GM12875 (cell line): Measurements from ENCODE around the gene PLIN3.
"Not testable (repeated sequence)": the region's sequence is repeated elsewhere in the genome, so short reads cannot be mapped to it uniquely, and the experiment has no call there.

Source experiments
- H3K4me3 ChIP-seq: one replicate; pipeline ENCODE4 v1.5.1; 2011; ENCODE audit warnings: low read depth, low read length, control low read depth
- TF ChIP-seq, protein P1 (sequence below): IDR thresholded peaks from 2 replicates; pipeline ENCODE4 v1.5.1; 2011; ENCODE audit warnings: low read depth, mild to moderate bottlenecking, control low read depth, inconsistent platforms, low read length, moderate library complexity, borderline replicate concordance; ENCODE audit not compliant: insufficient read depth

The PLIN3 gene

DNA sequence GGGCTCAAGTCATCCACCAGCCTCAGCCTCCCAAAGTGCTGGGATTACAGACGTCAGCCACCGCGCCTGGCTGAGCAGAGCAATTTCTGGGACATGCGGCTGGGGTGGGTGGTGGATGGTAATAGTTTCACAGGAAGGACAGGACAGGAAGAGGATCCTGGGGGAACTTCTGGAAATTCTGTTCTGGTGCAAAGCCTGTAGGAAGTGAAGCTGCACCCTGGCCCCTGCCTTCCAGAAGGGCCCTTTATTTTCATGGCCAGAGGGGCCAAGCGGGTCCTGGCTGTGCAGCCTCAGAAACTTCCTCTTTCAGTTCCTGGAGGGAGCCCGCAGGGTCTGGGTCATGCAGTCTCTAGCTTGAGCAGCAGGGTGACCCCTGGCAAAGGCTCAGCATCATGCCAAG, 60.3 kb downstream of the PLIN3 start:
- TF ChIP-seq, protein P1, sequence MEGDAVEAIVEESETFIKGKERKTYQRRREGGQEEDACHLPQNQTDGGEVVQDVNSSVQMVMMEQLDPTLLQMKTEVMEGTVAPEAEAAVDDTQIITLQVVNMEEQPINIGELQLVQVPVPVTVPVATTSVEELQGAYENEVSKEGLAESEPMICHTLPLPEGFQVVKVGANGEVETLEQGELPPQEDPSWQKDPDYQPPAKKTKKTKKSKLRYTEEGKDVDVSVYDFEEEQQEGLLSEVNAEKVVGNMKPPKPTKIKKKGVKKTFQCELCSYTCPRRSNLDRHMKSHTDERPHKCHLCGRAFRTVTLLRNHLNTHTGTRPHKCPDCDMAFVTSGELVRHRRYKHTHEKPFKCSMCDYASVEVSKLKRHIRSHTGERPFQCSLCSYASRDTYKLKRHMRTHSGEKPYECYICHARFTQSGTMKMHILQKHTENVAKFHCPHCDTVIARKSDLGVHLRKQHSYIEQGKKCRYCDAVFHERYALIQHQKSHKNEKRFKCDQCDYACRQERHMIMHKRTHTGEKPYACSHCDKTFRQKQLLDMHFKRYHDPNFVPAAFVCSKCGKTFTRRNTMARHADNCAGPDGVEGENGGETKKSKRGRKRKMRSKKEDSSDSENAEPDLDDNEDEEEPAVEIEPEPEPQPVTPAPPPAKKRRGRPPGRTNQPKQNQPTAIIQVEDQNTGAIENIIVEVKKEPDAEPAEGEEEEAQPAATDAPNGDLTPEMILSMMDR, result 0 out of 2 replicates have a peak, but pooled peaks have one; percentile 14
- no peak overlapping the region for H3K4me3 ChIP-seq

DNA sequence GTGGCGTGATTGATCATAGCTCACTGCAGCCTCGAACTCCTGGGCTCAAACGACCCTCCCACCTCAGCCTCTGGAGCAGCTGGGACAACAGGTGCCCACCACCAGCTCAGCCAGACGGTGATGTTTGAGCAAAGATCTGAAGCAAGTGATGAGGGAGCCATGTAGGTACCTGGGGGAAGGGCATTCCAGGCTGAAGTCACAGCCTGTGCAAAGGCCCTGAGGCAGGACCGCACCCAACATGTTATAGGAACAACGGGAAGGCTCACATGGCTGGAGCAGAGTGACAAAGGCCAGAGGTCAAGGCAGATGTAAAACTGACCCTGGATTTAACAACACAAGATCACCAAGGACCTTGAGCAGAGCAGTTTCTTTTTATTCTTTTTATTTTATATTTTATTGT, 61.1 kb downstream of the PLIN3 start:
- no peak overlapping the region for H3K4me3 ChIP-seq
- TF ChIP-seq, protein P1, result no peak

DNA sequence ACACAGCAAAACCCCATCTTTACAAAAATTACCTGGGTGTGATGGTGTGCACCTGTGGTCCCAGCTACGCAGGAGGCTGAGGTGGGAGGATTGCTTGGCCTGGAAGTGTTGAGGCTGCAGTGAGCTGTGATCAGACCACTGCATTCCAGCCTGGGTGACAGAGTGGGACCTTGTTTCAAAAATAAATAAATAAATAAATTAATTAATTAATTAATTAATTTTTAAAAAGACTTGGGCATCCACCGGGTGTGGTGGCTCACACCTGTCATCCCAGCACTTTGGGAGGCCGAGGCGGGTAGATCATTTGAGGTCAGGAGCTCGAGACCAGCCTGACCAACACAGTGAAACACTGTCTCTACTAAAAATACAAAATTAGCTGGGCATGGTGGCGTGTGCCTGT, 62.3 kb downstream of the PLIN3 start:
- H3K4me3 ChIP-seq, result not testable (repeated sequence)

DNA sequence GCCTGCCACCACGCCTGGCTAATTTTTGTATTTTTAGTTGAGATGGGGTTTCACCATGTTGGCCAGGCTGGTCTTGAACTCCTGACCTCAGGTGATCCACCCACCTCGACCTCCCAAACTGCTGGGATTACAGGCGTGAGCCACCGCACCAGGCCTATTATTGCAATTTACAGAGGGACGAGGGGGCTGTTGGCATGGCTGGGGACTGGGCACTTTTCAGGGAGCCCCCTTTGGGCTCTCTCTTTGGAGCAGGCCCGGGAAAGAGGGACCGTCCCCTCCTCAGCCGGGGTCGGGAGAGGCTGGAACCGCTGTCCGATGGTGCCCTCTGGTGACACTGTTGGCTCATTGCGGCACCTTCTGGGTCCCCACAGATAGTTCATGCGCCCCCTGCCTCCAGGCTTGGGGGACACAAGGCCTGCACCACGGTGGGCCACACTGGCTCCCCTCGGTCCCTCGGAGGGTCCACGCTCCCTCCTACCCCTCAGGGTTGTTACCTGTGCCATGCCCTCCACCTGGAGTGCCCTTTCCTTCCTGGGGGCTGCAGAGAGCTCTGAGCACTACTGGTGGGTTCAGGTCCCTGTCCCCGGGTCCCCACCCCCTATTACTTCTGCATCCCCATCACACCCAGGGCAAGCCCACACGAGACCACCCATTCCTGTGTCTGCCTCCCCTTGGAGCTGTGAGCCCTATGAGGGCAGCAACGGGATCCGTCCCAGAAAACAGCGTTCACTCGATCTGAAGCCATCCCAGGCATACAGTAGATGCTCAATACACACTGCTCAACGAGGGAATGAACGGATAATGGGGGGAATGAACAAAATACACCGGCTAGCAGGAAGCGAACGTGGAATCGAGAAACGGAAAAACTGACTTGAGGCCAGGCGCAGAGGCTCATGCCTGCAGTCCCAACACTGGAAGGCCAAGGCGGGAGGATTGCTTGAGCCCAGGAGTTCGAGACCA, 63.5 kb downstream of the PLIN3 start:
- TF ChIP-seq, protein P1, result peak; percentile 94
- H3K4me3 ChIP-seq, result no peak overlapping the region

DNA sequence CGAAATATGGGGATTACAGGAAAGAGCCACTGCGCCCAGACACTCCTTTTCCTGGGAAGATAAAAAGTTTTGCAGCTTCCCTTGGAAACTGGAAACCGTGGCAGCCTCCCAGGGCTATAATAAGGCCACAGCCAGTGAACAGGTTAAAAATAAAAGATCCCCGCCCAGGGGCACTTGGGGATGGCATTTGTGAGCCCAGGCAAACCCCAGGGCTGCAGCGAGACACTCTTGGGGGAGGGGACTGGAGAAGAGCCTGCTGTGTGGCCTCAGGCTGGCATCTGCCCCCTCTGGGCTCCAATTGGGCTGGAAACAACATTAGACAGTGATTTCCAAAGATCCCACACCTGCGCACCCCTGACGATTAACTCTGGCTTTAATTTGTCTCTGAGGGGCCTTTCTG, 64.8 kb downstream of the PLIN3 start:
- no peak overlapping the region for H3K4me3 ChIP-seq
- TF ChIP-seq, protein P1, result no peak

DNA sequence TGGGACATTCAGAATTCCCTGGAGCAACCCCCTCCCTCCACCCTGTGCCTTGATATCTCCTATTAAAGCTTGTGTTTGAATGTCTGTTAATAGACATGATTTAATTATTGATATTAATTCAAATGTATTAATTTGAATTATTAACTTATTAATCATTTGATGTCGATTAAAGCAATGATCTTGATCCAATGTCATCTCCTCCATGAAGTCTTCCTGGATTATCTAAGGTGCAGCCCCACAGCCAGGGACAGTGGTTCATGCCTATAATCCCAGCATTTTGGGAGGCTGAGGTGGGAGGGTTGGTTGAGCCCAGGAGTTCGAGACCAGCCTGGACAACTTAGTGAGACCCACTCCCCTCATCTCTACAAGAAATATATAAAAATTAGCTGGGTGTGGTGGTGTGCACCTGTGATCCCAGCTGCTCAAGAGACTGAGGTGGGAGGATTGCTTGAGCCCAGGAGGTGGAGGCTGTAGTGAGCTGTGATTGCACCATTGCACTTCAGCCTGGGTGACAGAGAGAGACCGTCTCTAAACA, 66.3 kb downstream of the PLIN3 start:
- no peak overlapping the region for H3K4me3 ChIP-seq

DNA sequence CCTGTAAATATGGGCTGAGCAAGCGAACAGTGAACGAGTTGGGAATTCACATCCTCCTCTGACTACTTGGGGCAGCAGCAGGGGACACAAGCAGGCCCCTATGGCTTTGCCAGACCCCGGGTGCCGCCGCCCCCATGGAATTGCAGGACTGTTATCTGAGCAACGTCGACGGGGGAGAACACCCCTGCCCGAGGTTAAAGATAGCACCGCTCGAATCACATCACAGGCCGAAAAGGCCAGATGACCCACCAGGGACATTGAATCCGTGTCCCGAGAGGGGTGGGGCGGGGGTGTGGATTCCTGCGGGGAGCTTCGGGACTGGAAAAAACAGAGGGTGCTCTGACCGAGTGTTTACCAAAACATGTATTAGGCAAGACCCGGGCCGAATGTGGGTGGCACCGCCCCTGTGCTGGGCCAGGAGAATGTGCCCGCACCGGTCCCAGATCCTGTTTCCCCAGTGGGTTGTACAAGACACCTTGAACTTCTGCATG, 66.8 kb downstream of the PLIN3 start:
- H3K4me3 ChIP-seq, result no peak overlapping the region
- TF ChIP-seq, protein P1, result no peak

More for the DNA sequence above, 66.3 kb downstream of the PLIN3 start:
- TF ChIP-seq, protein P1, result no peak
